SK-N-SH treated with all-trans-retinoic acid at 6 μM for 48 hours (cell line): ENCODE results near the gene EDIL3.

Experiments used
- ATAC-seq: fragments of 200-7000 bp; cut with Tn5 transposase; 3 replicates; pipeline ENCODE4 v1.9.1; 2020; ENCODE audit warnings: mild to moderate bottlenecking, moderate library complexity
- ARNTL ChIP-seq: fragments of 450-650 bp; formaldehyde crosslinking; IDR thresholded peaks from 2 replicates; pipeline ENCODE4 v1.5.0; 2020; ENCODE audit warnings: low read depth, mild to moderate bottlenecking, moderate library complexity, borderline replicate concordance
- BACH2 ChIP-seq: fragments of 250-450 bp; sonication (Bioruptor Pico); IDR thresholded peaks from 2 replicates; pipeline ENCODE4 v1.9.0; 2021; ENCODE audit warnings: mild to moderate bottlenecking, borderline replicate concordance
- CREB5 ChIP-seq: fragments of 250-450 bp; sonication (Bioruptor Pico); IDR thresholded peaks from 2 replicates; pipeline ENCODE4 v1.5.1; 2020; ENCODE audit warnings: low read depth, mild to moderate bottlenecking, moderate library complexity
- CSDC2 ChIP-seq: fragments of 250-450 bp; sonication (Bioruptor Pico); IDR thresholded peaks from 2 replicates; pipeline ENCODE4 v1.5.0; 2020; ENCODE audit warnings: mild to moderate bottlenecking, moderate library complexity
- ESRRG ChIP-seq: fragments of 250-450 bp; sonication (Bioruptor Pico); IDR thresholded peaks from 2 replicates; pipeline ENCODE4 v1.6.1; 2021; ENCODE audit warnings: mild to moderate bottlenecking
- ISL1 ChIP-seq: fragments of 250-450 bp; sonication (Bioruptor Pico); IDR thresholded peaks from 2 replicates; pipeline ENCODE4 v2.1.2; 2022; ENCODE audit warnings: mild to moderate bottlenecking, moderate library complexity
- POU6F1 ChIP-seq: fragments of 250-450 bp; sonication (Bioruptor Pico); IDR thresholded peaks from 2 replicates; pipeline ENCODE4 v1.8.0; 2021; ENCODE audit warnings: low read depth, mild to moderate bottlenecking, moderate library complexity, borderline replicate concordance
- PPARA ChIP-seq: fragments of 250-450 bp; sonication (Bioruptor Pico); IDR thresholded peaks from 2 replicates; pipeline ENCODE4 v1.5.0; 2020; ENCODE audit warnings: mild to moderate bottlenecking, borderline replicate concordance
- RARB ChIP-seq: fragments of 250-450 bp; sonication (Bioruptor Pico); IDR thresholded peaks from 2 replicates; pipeline ENCODE4 v1.8.0; 2021; ENCODE audit warnings: mild to moderate bottlenecking, moderate library complexity
- SNAI2 ChIP-seq: fragments of 250-450 bp; sonication (Bioruptor Pico); IDR thresholded peaks from 2 replicates; pipeline ENCODE4 v1.5.0; 2020; ENCODE audit warnings: mild to moderate bottlenecking, moderate library complexity
- TCF4 ChIP-seq: fragments of 250-450 bp; sonication (Bioruptor Pico); IDR thresholded peaks from 2 replicates; pipeline ENCODE4 v1.8.0; 2021; ENCODE audit warnings: mild to moderate bottlenecking, moderate library complexity, borderline replicate concordance
- TOX ChIP-seq: fragments of 250-450 bp; sonication (Bioruptor Pico); IDR thresholded peaks from 2 replicates; pipeline ENCODE4 v1.8.0; 2021; ENCODE audit warnings: mild to moderate bottlenecking, moderate library complexity, borderline replicate concordance
- TSHZ2 ChIP-seq: fragments of 250-450 bp; sonication (Bioruptor Pico); IDR thresholded peaks from 2 replicates; pipeline ENCODE4 v1.5.0; 2020; ENCODE audit warnings: mild to moderate bottlenecking, moderate library complexity
- ZC3H10 ChIP-seq: fragments of 250-450 bp; sonication (Bioruptor Pico); IDR thresholded peaks from 2 replicates; pipeline ENCODE4 v1.5.1; 2021; ENCODE audit warnings: mild to moderate bottlenecking, moderate library complexity
- ZFP3 ChIP-seq: fragments of 250-450 bp; sonication (Bioruptor Pico); IDR thresholded peaks from 2 replicates; pipeline ENCODE4 v1.5.0; 2020; ENCODE audit warnings: mild to moderate bottlenecking, moderate library complexity
- ZFP30 ChIP-seq: fragments of 450-650 bp; formaldehyde crosslinking; IDR thresholded peaks from 2 replicates; pipeline ENCODE4 v1.5.0; 2022; ENCODE audit warnings: mild to moderate bottlenecking, moderate library complexity
- ZNF565 ChIP-seq: fragments of 450-650 bp; formaldehyde crosslinking; conservative IDR thresholded peaks from 2 replicates; pipeline ENCODE4 v1.5.0; 2020; ENCODE audit warnings: low read depth, mild to moderate bottlenecking, moderate library complexity
- ZNF70 ChIP-seq: fragments of 450-650 bp; formaldehyde crosslinking; IDR thresholded peaks from 2 replicates; pipeline ENCODE4 v1.5.0; 2020; ENCODE audit warnings: mild to moderate bottlenecking, moderate library complexity
- ZNF8 ChIP-seq: fragments of 450-650 bp; formaldehyde crosslinking; IDR thresholded peaks from 2 replicates; pipeline ENCODE4 v1.5.0; 2020; ENCODE audit warnings: mild to moderate bottlenecking, moderate library complexity

EDIL3 gene

GRCh38 chr5:84148651-84149050 lies 236.0 kb downstream of the EDIL3 start (continued):
- no peak for TF ChIP-seq CREB5 (CRISPR knock-in tag)
- TF ChIP-seq POU6F1 (CRISPR knock-in tag), result no peak
- no peak for TF ChIP-seq TSHZ2 (CRISPR knock-in tag)

- no peak for TF ChIP-seq SNAI2
- TF ChIP-seq RARB (CRISPR knock-in tag), result no peak
- TF ChIP-seq CSDC2 (CRISPR knock-in tag), result no peak
- TF ChIP-seq ESRRG, result no peak
- TF ChIP-seq CREB5 (CRISPR knock-in tag), result no peak
- TF ChIP-seq ZNF8 (CRISPR knock-in tag), result no peak
- no peak for TF ChIP-seq ZNF70 (CRISPR knock-in tag)
- TF ChIP-seq PPARA, result no peak
- no peak for TF ChIP-seq TSHZ2 (CRISPR knock-in tag)
- no peak for ATAC-seq
These were observed 247.1 kb downstream of the EDIL3 start for GRCh38 chr5:84137541-84137940.

- ATAC-seq, result no peak
- no peak for TF ChIP-seq ZFP30
- TF ChIP-seq ISL1 (CRISPR knock-in tag), result no peak
- no peak for TF ChIP-seq TCF4 (CRISPR knock-in tag)
- TF ChIP-seq BACH2 (CRISPR knock-in tag), result no peak
- TF ChIP-seq RARB (CRISPR knock-in tag), result no peak
- TF ChIP-seq ZC3H10 (CRISPR knock-in tag), result no peak
- no peak for TF ChIP-seq ZFP3 (CRISPR knock-in tag)
- no peak for TF ChIP-seq CREB5 (CRISPR knock-in tag)
- TF ChIP-seq ARNTL (CRISPR knock-in tag), result no peak
- TF ChIP-seq ZNF565 (CRISPR knock-in tag), result no peak
- no peak for TF ChIP-seq ZNF8 (CRISPR knock-in tag)
- no peak for TF ChIP-seq POU6F1 (CRISPR knock-in tag)
- no peak for TF ChIP-seq TSHZ2 (CRISPR knock-in tag)
- TF ChIP-seq ZNF70 (CRISPR knock-in tag), result no peak
- no peak for TF ChIP-seq CSDC2 (CRISPR knock-in tag)
- no peak for TF ChIP-seq TOX
- TF ChIP-seq PPARA, result no peak
These were observed 253.3 kb downstream of the EDIL3 start for GRCh38 chr5:84131372-84131771.
